ENCODE results near the gene PEAK1.

- no peak for TF ChIP-seq CTCF (conservative IDR thresholded peaks at IDR 0.05 in 1 of 2, IDR thresholded peaks at IDR 0.05 in 1 of 2; ENCODE audit: low read depth in 1 of 2, low read length in 2 of 2)
- no peak for TF ChIP-seq EZH2 (IDR thresholded peaks at IDR 0.05; ENCODE audit: low read length, missing control alignments)
These were observed 211.7 kb downstream of the PEAK1 start for GRCh38 chr15:77208241-77208640.

All from fibroblast of lung (primary cell).